ENCODE results near the gene INF2.

Gene INF2

DNA sequence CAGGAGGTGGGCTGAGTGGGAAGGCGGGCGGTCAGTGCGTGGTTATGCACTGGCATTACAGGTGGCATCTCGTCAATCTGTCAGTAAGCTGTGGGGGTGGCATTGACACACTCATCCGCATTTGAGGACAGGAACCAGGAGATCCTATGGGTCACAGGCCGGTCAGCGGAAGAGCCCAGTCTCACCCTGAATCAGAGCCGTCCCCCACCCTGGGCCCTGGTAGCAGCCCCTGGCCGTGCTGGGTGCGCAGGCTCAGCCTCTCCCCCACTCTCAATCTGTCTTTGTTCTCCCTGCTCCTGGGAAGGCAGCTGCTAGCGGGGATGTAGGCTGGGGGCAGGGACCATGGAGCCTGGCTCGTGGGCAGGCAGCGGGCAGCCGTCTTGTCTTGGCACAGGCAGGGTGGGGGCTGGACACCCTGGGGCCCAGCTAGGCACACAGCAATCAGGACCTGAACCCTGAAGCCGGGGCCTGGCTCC is 5.1 kb downstream of the INF2 start:
- Histone ChIP-seq H3K9ac (ENCODE audit: low read length) (no peak overlapping the region), H3K27me3 (replicated peaks; ENCODE audit: control insufficient read depth, insufficient read depth, low read length) (no peaks in the 10 kb centered on the region), H3K36me3 (ENCODE audit: control insufficient read depth, insufficient read depth, low read length, severe bottlenecking) (peaks cover 21% of the 10 kb centered on the region), H3K9me3 (ENCODE audit: control insufficient read depth, low read length) (no peaks in the 10 kb centered on the region), H3K4me3 (ENCODE audit: low read length) (no peak overlapping the region), H3K4me1 (ENCODE audit: control insufficient read depth, insufficient read depth, low read length) (peaks cover 59% of the 10 kb centered on the region)
- no peak for DNase-seq (ENCODE audit: low read depth)

DNA sequence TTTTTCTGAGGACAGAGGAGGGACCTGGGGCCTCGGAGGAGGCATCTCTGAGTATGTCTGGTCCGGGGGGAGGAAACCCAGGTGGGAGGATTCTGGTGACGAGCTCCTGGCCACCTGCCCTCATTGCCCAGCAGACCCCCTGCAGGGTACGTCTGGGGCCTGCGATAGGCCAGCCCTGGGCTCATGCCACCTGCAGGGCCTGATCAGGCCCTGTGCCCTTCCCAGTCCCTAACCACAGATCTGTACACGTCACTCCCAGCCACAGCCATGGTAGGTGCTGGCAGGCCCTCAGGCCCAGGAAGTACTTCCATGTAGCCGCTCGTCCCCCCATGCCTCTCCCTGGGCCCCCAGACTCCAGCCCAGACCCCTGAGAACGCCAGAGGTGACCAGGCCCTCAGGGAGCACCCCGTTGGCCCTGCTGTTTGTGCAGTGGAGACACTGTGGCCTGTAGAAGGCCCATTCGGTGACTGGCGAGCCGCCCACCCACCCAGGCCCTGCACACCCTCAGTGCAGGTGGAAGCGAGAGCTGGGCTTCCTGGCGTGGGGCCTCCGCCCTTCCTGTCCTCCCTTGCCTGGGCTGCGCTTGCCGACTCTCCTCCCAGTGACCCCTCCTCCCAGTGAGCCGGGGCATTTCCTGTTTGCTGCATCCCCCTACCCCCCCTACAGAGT is 5.7 kb downstream of the INF2 start:
- Histone ChIP-seq H3K4me1 (ENCODE audit: control insufficient read depth, insufficient read depth, low read length) (peaks cover 62% of the 10 kb centered on the region), H3K9ac (ENCODE audit: low read length) (no peak overlapping the region), H3K27me3 (replicated peaks; ENCODE audit: control insufficient read depth, insufficient read depth, low read length) (no peaks in the 10 kb centered on the region), H3K4me3 (ENCODE audit: low read length) (no peak overlapping the region), H3K36me3 (ENCODE audit: control insufficient read depth, insufficient read depth, low read length, severe bottlenecking) (peaks cover 21% of the 10 kb centered on the region), H3K9me3 (ENCODE audit: control insufficient read depth, low read length) (no peaks in the 10 kb centered on the region)
- no peak for DNase-seq (ENCODE audit: low read depth)

GRCh38 chr14:104695660-104696000 is 6.2 kb downstream of the INF2 start:
- Histone ChIP-seq H3K27me3 (replicated peaks; ENCODE audit: control insufficient read depth, insufficient read depth, low read length) (no peaks in the 10 kb centered on the region), H3K9me3 (ENCODE audit: control insufficient read depth, low read length) (no peaks in the 10 kb centered on the region), H3K36me3 (ENCODE audit: control insufficient read depth, insufficient read depth, low read length, severe bottlenecking) (peaks cover 21% of the 10 kb centered on the region), H3K4me1 (ENCODE audit: control insufficient read depth, insufficient read depth, low read length) (peaks cover 60% of the 10 kb centered on the region), H3K4me3 (ENCODE audit: low read length) (no peak overlapping the region), H3K9ac (ENCODE audit: low read length) (no peak overlapping the region)
- DNase-seq (ENCODE audit: low read depth): no peak

DNA sequence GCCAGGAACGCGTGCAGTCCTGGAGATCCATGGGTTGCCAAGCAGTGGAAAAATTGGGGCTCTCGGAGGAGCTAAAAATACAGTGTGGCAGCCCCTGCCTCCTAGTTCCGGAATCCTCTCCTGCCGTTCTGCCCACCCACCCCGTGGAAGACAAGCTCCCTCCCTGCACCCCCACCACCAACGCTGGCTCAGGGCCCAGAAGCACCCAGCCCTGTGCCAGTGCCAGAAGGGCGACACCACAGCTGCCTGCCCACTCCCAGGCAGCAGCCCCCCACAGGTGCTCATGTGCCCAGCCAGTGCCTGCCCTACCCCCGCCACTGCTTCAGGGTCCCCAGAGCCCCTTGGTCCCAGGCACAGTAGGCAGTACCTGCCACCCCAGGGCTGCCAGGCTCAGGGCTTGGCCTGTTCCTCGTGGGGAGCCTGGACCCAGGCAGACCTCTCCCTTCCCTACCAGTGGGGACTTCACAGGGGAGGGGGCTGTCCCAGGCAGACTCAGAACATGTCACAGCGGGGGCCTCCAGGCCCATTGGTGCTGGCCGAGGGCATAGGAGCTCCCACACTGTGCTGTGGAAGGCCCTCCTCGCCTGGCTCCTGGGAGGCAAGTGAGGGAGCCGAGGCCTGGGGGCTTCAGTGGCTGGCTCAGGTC is 7.4 kb downstream of the INF2 start:
- H3K9me3 ChIP-seq (ENCODE audit: control insufficient read depth, low read length): no peaks in the 10 kb centered on the region
- peak overlapping the region; percentile 60 for H3K9ac ChIP-seq (ENCODE audit: low read length)
- H3K27me3 ChIP-seq (replicated peaks; ENCODE audit: control insufficient read depth, insufficient read depth, low read length): no peaks in the 10 kb centered on the region
- H3K36me3 ChIP-seq (ENCODE audit: control insufficient read depth, insufficient read depth, low read length, severe bottlenecking): peaks cover 30% of the 10 kb centered on the region
- H3K4me1 ChIP-seq (ENCODE audit: control insufficient read depth, insufficient read depth, low read length): peaks cover 48% of the 10 kb centered on the region
- H3K4me3 ChIP-seq (ENCODE audit: low read length): no peak overlapping the region
- DNase-seq (ENCODE audit: low read depth): no peak

DNA sequence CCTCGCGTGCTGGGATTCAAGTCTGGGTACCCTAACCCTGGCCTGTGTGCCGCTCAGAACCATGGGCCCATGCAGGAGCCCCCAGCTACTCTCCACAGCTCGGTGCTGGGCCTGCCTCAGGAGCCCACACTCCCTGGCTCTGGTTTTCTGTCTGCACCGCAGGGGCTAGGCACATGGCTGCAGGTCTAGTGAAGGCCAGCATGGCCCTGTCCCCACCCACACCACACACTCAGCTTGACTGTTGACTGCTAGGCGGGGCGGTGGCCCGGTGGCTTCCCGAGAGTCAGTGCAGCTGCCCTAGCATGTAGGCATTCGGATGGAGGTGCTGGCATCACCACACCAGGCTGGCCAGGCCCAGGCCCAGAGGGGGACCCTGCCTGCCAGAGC is 7.9 kb downstream of the INF2 start:
- peaks cover 43% of the 10 kb centered on the region for H3K4me1 ChIP-seq (ENCODE audit: control insufficient read depth, insufficient read depth, low read length)
- no peaks in the 10 kb centered on the region for H3K27me3 ChIP-seq (replicated peaks; ENCODE audit: control insufficient read depth, insufficient read depth, low read length)
- H3K36me3 ChIP-seq (ENCODE audit: control insufficient read depth, insufficient read depth, low read length, severe bottlenecking): peaks cover 30% of the 10 kb centered on the region
- peak overlapping the region; percentile 34 for H3K4me3 ChIP-seq (ENCODE audit: low read length)
- peak overlapping the region; percentile 60 for H3K9ac ChIP-seq (ENCODE audit: low read length)
- no peak for DNase-seq (ENCODE audit: low read depth)
- no peaks in the 10 kb centered on the region for H3K9me3 ChIP-seq (ENCODE audit: control insufficient read depth, low read length)

GRCh38 chr14:104697892-104698583 is 8.6 kb downstream of the INF2 start:
- Histone ChIP-seq H3K4me3 (ENCODE audit: low read length) (peak overlapping the region; percentile 34), H3K27me3 (replicated peaks; ENCODE audit: control insufficient read depth, insufficient read depth, low read length) (no peaks in the 10 kb centered on the region), H3K4me1 (ENCODE audit: control insufficient read depth, insufficient read depth, low read length) (peaks cover 37% of the 10 kb centered on the region), H3K36me3 (ENCODE audit: control insufficient read depth, insufficient read depth, low read length, severe bottlenecking) (peaks cover 29% of the 10 kb centered on the region), H3K9ac (ENCODE audit: low read length) (peak overlapping the region; percentile 60), H3K9me3 (ENCODE audit: control insufficient read depth, low read length) (no peaks in the 10 kb centered on the region)
- peak; percentile 30 for DNase-seq (ENCODE audit: low read depth)

DNA sequence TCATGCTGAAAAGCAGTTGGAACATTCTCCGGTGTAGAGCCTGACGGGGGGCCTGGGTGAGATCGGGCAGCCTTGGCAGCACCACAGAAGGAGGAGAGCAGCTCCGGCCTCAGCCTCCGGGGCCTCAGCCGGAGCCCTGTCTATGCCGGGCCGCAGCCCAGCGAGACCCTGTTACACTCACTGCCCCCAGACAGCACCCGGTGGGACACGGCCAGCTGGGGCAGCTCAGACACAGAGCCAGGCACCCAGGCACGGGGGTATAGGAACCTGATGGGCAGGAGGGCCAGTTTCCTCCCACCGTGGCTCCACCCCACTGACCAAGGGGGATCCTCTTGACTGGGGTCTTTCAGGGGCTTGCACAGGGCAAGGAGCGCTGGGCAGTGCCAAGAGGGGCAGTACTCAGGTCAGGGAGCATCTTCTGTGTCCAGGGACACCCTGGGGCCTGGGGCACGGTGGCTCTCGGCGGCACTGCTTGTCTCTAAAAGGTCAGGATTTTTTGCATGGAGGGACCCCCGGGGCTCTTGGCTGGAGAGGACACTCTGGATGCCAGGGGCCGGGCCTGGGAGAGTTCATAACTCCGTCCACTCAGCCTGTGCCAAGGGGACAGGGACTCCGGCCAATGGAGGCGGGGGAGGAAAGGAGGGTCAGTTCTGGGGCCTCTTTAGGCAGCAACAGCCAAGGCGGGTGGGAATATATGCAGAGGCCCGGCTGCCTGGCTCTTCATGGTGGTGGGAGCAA is 9.4 kb downstream of the INF2 start:
- no peaks in the 10 kb centered on the region for H3K9me3 ChIP-seq (ENCODE audit: control insufficient read depth, low read length)
- peak overlapping the region; percentile 60 for H3K9ac ChIP-seq (ENCODE audit: low read length)
- H3K27me3 ChIP-seq (replicated peaks; ENCODE audit: control insufficient read depth, insufficient read depth, low read length): no peaks in the 10 kb centered on the region
- no peak for DNase-seq (ENCODE audit: low read depth)
- peaks cover 37% of the 10 kb centered on the region for H3K36me3 ChIP-seq (ENCODE audit: control insufficient read depth, insufficient read depth, low read length, severe bottlenecking)
- peaks cover 37% of the 10 kb centered on the region for H3K4me1 ChIP-seq (ENCODE audit: control insufficient read depth, insufficient read depth, low read length)
- peak overlapping the region; percentile 9 for H3K4me3 ChIP-seq (ENCODE audit: low read length)

- H3K4me3 ChIP-seq (ENCODE audit: low read length): no peak overlapping the region
- peaks cover 43% of the 10 kb centered on the region for H3K36me3 ChIP-seq (ENCODE audit: control insufficient read depth, insufficient read depth, low read length, severe bottlenecking)
- H3K9me3 ChIP-seq (ENCODE audit: control insufficient read depth, low read length): no peaks in the 10 kb centered on the region
- no peak for DNase-seq (ENCODE audit: low read depth)
- peak overlapping the region; percentile 60 for H3K9ac ChIP-seq (ENCODE audit: low read length)
- H3K27me3 ChIP-seq (replicated peaks; ENCODE audit: control insufficient read depth, insufficient read depth, low read length): no peaks in the 10 kb centered on the region
- H3K4me1 ChIP-seq (ENCODE audit: control insufficient read depth, insufficient read depth, low read length): peaks cover 33% of the 10 kb centered on the region
These were observed 10.0 kb downstream of the INF2 start for GRCh38 chr14:104699426-104699748.

GRCh38 chr14:104700225-104700651 is 10.8 kb downstream of the INF2 start:
- DNase-seq (ENCODE audit: low read depth): no peak
- Histone ChIP-seq H3K4me3 (ENCODE audit: low read length) (no peak overlapping the region), H3K9ac (ENCODE audit: low read length) (no peak overlapping the region), H3K9me3 (ENCODE audit: control insufficient read depth, low read length) (no peaks in the 10 kb centered on the region), H3K36me3 (ENCODE audit: control insufficient read depth, insufficient read depth, low read length, severe bottlenecking) (peaks cover 51% of the 10 kb centered on the region), H3K27me3 (replicated peaks; ENCODE audit: control insufficient read depth, insufficient read depth, low read length) (no peaks in the 10 kb centered on the region), H3K4me1 (ENCODE audit: control insufficient read depth, insufficient read depth, low read length) (peaks cover 31% of the 10 kb centered on the region)

GRCh38 chr14:104700747-104701217 is 11.4 kb downstream of the INF2 start:
- Histone ChIP-seq H3K4me1 (ENCODE audit: control insufficient read depth, insufficient read depth, low read length) (peaks cover 31% of the 10 kb centered on the region), H3K9me3 (ENCODE audit: control insufficient read depth, low read length) (no peaks in the 10 kb centered on the region), H3K9ac (ENCODE audit: low read length) (no peak overlapping the region), H3K36me3 (ENCODE audit: control insufficient read depth, insufficient read depth, low read length, severe bottlenecking) (peaks cover 55% of the 10 kb centered on the region), H3K4me3 (ENCODE audit: low read length) (no peak overlapping the region), H3K27me3 (replicated peaks; ENCODE audit: control insufficient read depth, insufficient read depth, low read length) (no peaks in the 10 kb centered on the region)
- no peak for DNase-seq (ENCODE audit: low read depth)
